Measurements from ENCODE around the gene ERLEC1. TPM values are rescaled to one million over a fixed set of nuclear protein-coding genes. Genes with fewer than 3 reads are reported as not detected.

Gene ERLEC1
- total RNA-seq, 4 donors from 2014 or later, result 30.9 to 86.1 (median 36.5) TPM

DNA sequence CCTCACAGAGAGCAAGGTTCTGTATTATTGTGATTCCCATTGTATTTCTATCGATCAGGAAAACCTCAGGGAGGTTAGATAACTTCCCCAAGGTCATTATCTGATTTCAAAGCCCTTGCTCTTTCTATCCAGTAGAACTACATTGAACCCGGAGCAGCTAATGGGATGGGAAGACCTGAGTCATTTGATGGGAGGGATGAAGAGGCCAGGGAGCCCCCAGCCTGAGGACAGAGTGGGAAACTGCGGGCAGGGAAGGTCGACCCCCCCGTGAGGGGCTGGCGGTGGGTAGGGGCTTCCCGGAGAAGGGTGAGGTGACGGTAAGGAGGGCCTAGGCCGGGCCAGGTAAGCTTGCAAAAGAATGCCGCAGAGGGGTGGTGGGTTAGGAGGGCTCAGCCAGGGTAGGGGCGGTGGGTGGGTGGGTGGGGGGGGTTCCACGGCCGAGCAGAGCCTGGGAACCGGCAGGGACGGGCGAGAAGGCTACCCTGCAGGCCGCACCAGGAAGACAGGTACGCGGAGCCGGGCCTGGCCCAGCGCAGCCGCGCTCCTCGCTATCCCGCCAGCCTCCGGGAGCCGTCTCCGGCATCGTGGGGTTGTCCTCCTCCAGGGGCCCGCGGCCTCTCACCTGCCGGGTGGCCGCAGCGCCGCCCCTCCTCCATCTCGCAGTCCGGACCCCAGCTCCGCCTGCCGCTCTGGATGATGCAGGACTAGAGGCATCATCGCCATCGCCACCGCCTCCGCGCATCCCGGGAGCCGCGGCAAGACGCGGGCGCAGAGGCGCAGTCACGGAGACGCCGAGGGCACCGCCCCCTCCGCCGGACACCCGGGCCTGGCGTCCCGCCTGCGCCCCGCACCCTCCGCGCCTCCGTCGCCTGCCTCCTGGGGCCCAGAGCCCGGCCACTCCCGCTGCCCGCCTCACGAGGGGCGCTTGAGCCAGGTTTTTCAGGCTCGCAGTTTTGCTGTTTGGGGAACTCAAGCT, 72.7 kb downstream of the ERLEC1 start, which contains the start of gene GPR75:
Gene GPR75 (minus strand): TSS at position 762 of the 976 bp plus-strand sequence. CDS start 5,211 bp downstream, outside the sequence.
- Histone ChIP-seq H3K27ac (peak within 1 kb of the TSS; percentile 56), H3K9me3 (no peaks in the 10 kb centered on the region), H3K27me3 (no peaks in the 10 kb centered on the region), H3K36me3 (peaks cover 19% of the 10 kb centered on the region), H3K4me3 (peak within 1 kb of the TSS; percentile 55), H3K4me1 (peaks cover 12% of the 10 kb centered on the region)
- WGBS, result 59% methylated on average over 14 of the region's 72 CpGs
- no peak for TF ChIP-seq POLR2A (IDR thresholded peaks at IDR 0.05)
- TF ChIP-seq EP300 (IDR thresholded peaks at IDR 0.05), result no peak
- no peak for TF ChIP-seq POLR2AphosphoS5 (IDR thresholded peaks at IDR 0.05)
- no peak for TF ChIP-seq CTCF (IDR thresholded peaks at IDR 0.05)
- DNase-seq (ENCODE audit: low spot score in 2 of 2), result no peak

GRCh38 chr2:53861824-53862223, 75.0 kb downstream of the ERLEC1 start:
- Histone ChIP-seq H3K27me3 (no peaks in the 10 kb centered on the region), H3K9me3 (no peaks in the 10 kb centered on the region), H3K4me3 (no peak overlapping the region), H3K36me3 (peaks cover 31% of the 10 kb centered on the region), H3K27ac (no peak overlapping the region), H3K4me1 (peaks cover 16% of the 10 kb centered on the region)
- TF ChIP-seq POLR2A (IDR thresholded peaks at IDR 0.05) (no peak), EP300 (IDR thresholded peaks at IDR 0.05) (no peak), CTCF (IDR thresholded peaks at IDR 0.05) (no peak), POLR2AphosphoS5 (IDR thresholded peaks at IDR 0.05) (no peak)
- no peak for DNase-seq (ENCODE audit: low spot score in 2 of 2)
- 89% methylated on average over 5 of the region's 5 CpGs for WGBS

DNA sequence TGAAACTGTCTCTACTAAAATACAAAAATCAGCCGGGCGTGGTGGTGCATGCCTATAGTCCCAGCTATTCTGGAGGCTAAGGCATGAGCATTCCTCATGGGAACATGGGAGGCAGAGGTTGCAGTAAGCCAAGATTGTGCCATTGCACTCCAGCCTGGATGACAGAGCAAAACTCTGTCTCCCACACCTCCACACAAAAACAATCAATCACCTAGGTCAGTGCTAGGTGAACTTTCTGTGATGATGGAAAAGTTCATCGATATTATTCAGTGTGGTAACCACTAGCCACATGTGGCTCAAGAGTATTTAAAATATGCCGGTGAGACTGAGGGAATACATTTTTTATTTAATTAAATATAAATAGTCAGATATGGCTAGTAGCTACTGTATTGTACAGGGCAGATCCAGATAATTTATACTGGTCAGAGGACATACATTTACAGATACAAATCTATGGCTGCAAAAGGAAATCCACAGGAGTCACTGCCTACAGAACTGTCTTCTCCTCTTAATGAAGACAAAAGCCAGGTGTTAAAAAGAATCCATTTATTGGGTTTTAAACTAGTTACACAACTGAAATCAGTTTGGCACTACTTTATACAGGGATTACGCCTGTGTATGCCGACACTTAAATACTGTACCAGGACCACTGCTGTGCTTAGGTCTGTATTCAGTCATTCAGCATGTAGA, 76.8 kb downstream of the ERLEC1 start:
- H3K27ac ChIP-seq, result no peak overlapping the region
- H3K27me3 ChIP-seq, result no peaks in the 10 kb centered on the region
- WGBS, result 94% methylated on average over 6 of the region's 6 CpGs
- TF ChIP-seq CTCF (IDR thresholded peaks at IDR 0.05) (no peak), POLR2A (IDR thresholded peaks at IDR 0.05) (no peak), EP300 (IDR thresholded peaks at IDR 0.05) (no peak), POLR2AphosphoS5 (IDR thresholded peaks at IDR 0.05) (no peak)
- H3K36me3 ChIP-seq, result peaks cover 45% of the 10 kb centered on the region
- H3K9me3 ChIP-seq, result no peaks in the 10 kb centered on the region
- H3K4me3 ChIP-seq, result no peak overlapping the region
- DNase-seq (ENCODE audit: low spot score in 2 of 2), result no peak
- H3K4me1 ChIP-seq, result peaks cover 16% of the 10 kb centered on the region

DNA sequence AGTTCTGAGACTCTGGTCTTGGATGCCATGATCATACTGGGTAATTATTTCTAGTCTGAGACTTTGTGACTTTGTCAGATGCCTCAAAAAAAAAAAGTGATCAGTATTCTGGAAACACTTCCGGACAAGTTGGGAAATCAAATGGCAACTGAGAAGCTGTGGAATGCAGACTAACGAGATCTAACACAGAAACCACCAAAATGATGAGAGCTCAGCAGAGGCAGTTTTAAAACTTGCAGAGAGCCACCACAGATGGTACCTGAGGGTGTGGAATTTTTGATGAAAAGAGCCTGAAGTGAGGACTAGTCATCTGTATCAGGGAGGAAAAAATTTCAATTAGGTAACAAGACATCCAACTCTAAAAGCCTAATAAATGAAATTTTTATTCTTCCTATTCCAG, 78.4 kb downstream of the ERLEC1 start:
- no peak overlapping the region for H3K4me3 ChIP-seq
- peaks cover 55% of the 10 kb centered on the region for H3K36me3 ChIP-seq
- H3K27me3 ChIP-seq, result no peaks in the 10 kb centered on the region
- no peak overlapping the region for H3K27ac ChIP-seq
- WGBS, result 43% methylated on average over 2 of the region's 2 CpGs
- no peaks in the 10 kb centered on the region for H3K9me3 ChIP-seq
- no peak for DNase-seq (ENCODE audit: low spot score in 2 of 2)
- TF ChIP-seq POLR2A (IDR thresholded peaks at IDR 0.05) (no peak), CTCF (IDR thresholded peaks at IDR 0.05) (no peak), POLR2AphosphoS5 (IDR thresholded peaks at IDR 0.05) (no peak), EP300 (IDR thresholded peaks at IDR 0.05) (no peak)
- peaks cover 5% of the 10 kb centered on the region for H3K4me1 ChIP-seq

GRCh38 chr2:53865962-53866361, 79.1 kb downstream of the ERLEC1 start:
- Histone ChIP-seq H3K4me1 (peaks cover 4% of the 10 kb centered on the region), H3K36me3 (peaks cover 61% of the 10 kb centered on the region), H3K27me3 (no peaks in the 10 kb centered on the region), H3K9me3 (no peaks in the 10 kb centered on the region), H3K27ac (no peak overlapping the region), H3K4me3 (no peak overlapping the region)
- no peak for DNase-seq (ENCODE audit: low spot score in 2 of 2)
- TF ChIP-seq EP300 (IDR thresholded peaks at IDR 0.05) (no peak), POLR2AphosphoS5 (IDR thresholded peaks at IDR 0.05) (no peak), POLR2A (IDR thresholded peaks at IDR 0.05) (no peak), CTCF (IDR thresholded peaks at IDR 0.05) (no peak)
- WGBS, result 90% methylated on average over 5 of the region's 5 CpGs

All from suprapubic skin (tissue), 4 donors.